K562 (cell line): ENCODE data around the gene KCND2. TPM values are rescaled to one million over a fixed set of nuclear protein-coding genes. Genes with fewer than 3 reads are reported as not detected.

Experiments
- ATAC-seq: fragments of 200-7000 bp; cut with Tn5 transposase; 3 replicates; pipeline ENCODE4 v1.9.1; 2020; ENCODE audit warnings: moderate library complexity
- BruUV-seq: library from RNA; stranded (reverse); fragments of 400-500 nt; replicated peaks from 2 replicates; lab custom pipeline; 2021; lab: Mats Ljungman, UMichigan
- CTCF ChIA-PET: fragments of 300-600 bp; formaldehyde crosslinking; extraction: SDS; loops from one replicate; lab custom pipeline; 2021; ENCODE audit warnings: low intra/inter-chr PET ratio; lab: Yijun Ruan, JAX
- POLR2A ChIA-PET: fragments of 300-600, 350-650 bp; sonication (Branson Sonifier 250); formaldehyde crosslinking; extraction: SDS; loops from one replicate; lab custom pipeline; 2021; ENCODE audit warnings: antibody characterized with exemption, inconsistent platforms; lab: Yijun Ruan, JAX
- DNase-seq, 4 experiments: peaks; one replicate each; pipeline versions ENCODE4 v3.0.0 to v3.0.0-alpha.2; 2011 to 2018; ENCODE audit warnings: low spot score in 3 of 4, mixed read lengths in 3 of 4; ENCODE audit errors: extremely low read depth in 1 of 4
- FAIRE-seq: peaks from 2 replicates; lab custom pipeline; 2011; peaks lifted over from hg19 to GRCh38; lab: Jason Lieb, UNC
- H2AFZ ChIP-seq: 2 replicates; pipeline ENCODE4 v1.6.0; 2011; ENCODE audit warnings: low read depth, low read length, control low read depth, inconsistent platforms
- H3K27ac ChIP-seq: fragments of 200-600 bp; 3 replicates; pipeline ENCODE4 v1.8.0; 2011; ENCODE audit warnings: low read depth, mild to moderate bottlenecking, control low read depth, inconsistent platforms, low read length, moderate library complexity, mixed read lengths; ENCODE audit errors: extremely low read depth
- H3K27me3 ChIP-seq, 2 experiments: fragments of 300-600 bp in 1 of 2; 2 replicates in 1 of 2; 3 replicates in 1 of 2; pipeline versions ENCODE4 v1.6.0 to v1.8.0; 2011; ENCODE audit warnings: inconsistent platforms in 2 of 2, low read length in 2 of 2, mild to moderate bottlenecking in 1 of 2, mixed read lengths in 1 of 2, moderate library complexity in 1 of 2; ENCODE audit not compliant: control insufficient read depth in 2 of 2, insufficient read depth in 2 of 2
- H3K36me3 ChIP-seq: fragments of 300-600 bp; 3 replicates; pipeline ENCODE4 v1.8.0; 2011; ENCODE audit warnings: mild to moderate bottlenecking, low read length, inconsistent platforms; ENCODE audit not compliant: control insufficient read depth, insufficient read depth
- H3K4me1 ChIP-seq, 2 experiments: fragments of 200-600 bp in 1 of 2; replicated peaks in 1 of 2; 2 replicates in 1 of 2; 3 replicates in 1 of 2; pipeline versions ENCODE4 v1.5.1 to v1.8.0; 2011; ENCODE audit warnings: inconsistent platforms in 2 of 2, low read length in 2 of 2, mild to moderate bottlenecking in 1 of 2, mixed read lengths in 1 of 2, moderate library complexity in 1 of 2; ENCODE audit not compliant: control insufficient read depth in 2 of 2, insufficient read depth in 2 of 2
- H3K4me2 ChIP-seq: 2 replicates; pipeline ENCODE4 v1.6.1; 2011; ENCODE audit warnings: low read length, control low read depth, inconsistent platforms, mixed read lengths; ENCODE audit not compliant: insufficient read depth
- H3K4me3 ChIP-seq: fragments of 200-600 bp; sonication (generic), shearing (Covaris generic); 2 replicates; pipeline ENCODE4 v1.5.1; 2016; ENCODE audit warnings: control low read depth, inconsistent platforms
- H3K79me2 ChIP-seq: fragments of 200-600 bp; 3 replicates; pipeline ENCODE4 v1.8.0; 2011; ENCODE audit warnings: low read length, inconsistent platforms; ENCODE audit not compliant: control insufficient read depth, insufficient read depth
- H3K9ac ChIP-seq, 2 experiments: 2 replicates each; pipeline versions ENCODE4 v1.6.0 to v1.6.1; 2011; ENCODE audit warnings: low read depth in 2 of 2, low read length in 2 of 2, control low read depth in 1 of 2, inconsistent platforms in 1 of 2, mild to moderate bottlenecking in 1 of 2, mixed read lengths in 1 of 2; ENCODE audit not compliant: insufficient read depth in 1 of 2
- H3K9me1 ChIP-seq: one replicate; pipeline ENCODE4 v1.6.0; 2011; ENCODE audit warnings: inconsistent platforms, mild to moderate bottlenecking, low read length, moderate library complexity; ENCODE audit not compliant: control insufficient read depth, insufficient read depth
- H3K9me3 ChIP-seq: replicated peaks from 2 replicates; pipeline ENCODE4 v1.5.1; 2011; ENCODE audit warnings: low read depth, low read length, inconsistent platforms; ENCODE audit not compliant: control insufficient read depth, insufficient read depth
- H4K20me1 ChIP-seq: replicated peaks from 2 replicates; pipeline ENCODE4 v1.6.1; 2011; ENCODE audit warnings: low read length, inconsistent platforms, mixed read lengths; ENCODE audit not compliant: control insufficient read depth, insufficient read depth
- CAMTA2 ChIP-seq: fragments of 250-450 bp; sonication (Bioruptor Pico); conservative IDR thresholded peaks from 2 replicates; pipeline ENCODE4 v1.5.1; 2022
- FOSL1 ChIP-seq: fragments of 200-800 bp; sonication (Bioruptor generic); conservative IDR thresholded peaks from 2 replicates; pipeline ENCODE4 v1.6.1; 2016; ENCODE audit warnings: missing genetic modification characterization, missing compliant biosample characterization
- IRF1 ChIP-seq: sonication (generic); formaldehyde crosslinking; IDR thresholded peaks from 2 replicates; pipeline ENCODE4 v1.8.0; 2022; ENCODE audit warnings: missing genetic modification reagents, mild to moderate bottlenecking, borderline replicate concordance
- SREBF1 ChIP-seq: fragments of 150-350 bp; IDR thresholded peaks from 2 replicates; pipeline ENCODE4 v1.6.1; 2014; ENCODE audit warnings: antibody characterized with exemption, low read depth, low read length, borderline replicate concordance
- SREBF2 ChIP-seq: sonication (generic); formaldehyde crosslinking; IDR thresholded peaks from 2 replicates; pipeline ENCODE4 v1.4.0; 2020; ENCODE audit warnings: mild to moderate bottlenecking, missing genetic modification reagents
- TAF1 ChIP-seq: IDR thresholded peaks from 2 replicates; pipeline ENCODE4 v1.6.1; 2011; ENCODE audit warnings: mild to moderate bottlenecking, low read length, moderate library complexity; ENCODE audit not compliant: insufficient read depth, control insufficient read depth, severe bottlenecking; ENCODE audit errors: extremely low read depth
- ZNF263 ChIP-seq: sonication (generic); formaldehyde crosslinking; IDR thresholded peaks from 2 replicates; pipeline ENCODE4 v1.8.0; 2022; ENCODE audit warnings: mild to moderate bottlenecking, missing genetic modification reagents, borderline replicate concordance
- ZNF518B ChIP-seq: fragments of 250-450 bp; sonication (Bioruptor Pico); IDR thresholded peaks from 2 replicates; pipeline ENCODE4 v1.5.0; 2021; ENCODE audit warnings: mild to moderate bottlenecking, moderate library complexity
- WGBS: fragments of 100-300 bp; shearing (Covaris generic); methylation state at CpG from one replicate; pipeline ENCODE4 v1.1.6; 2016; ENCODE audit warnings: low coverage, mixed read lengths; ENCODE audit not compliant: insufficient coverage; ENCODE audit errors: missing lambda C conversion rate; 5-methylcytosine and 5-hydroxymethylcytosine counted together
- in situ Hi-C: fragments of 300-500 bp; cut with MboI; formaldehyde crosslinking; loops from 4 replicates; pipeline ENCODE4 v1.15.0; 2018; ENCODE audit warnings: inconsistent platforms, mixed read lengths
- intact Hi-C: fragments of 100-400 bp; cut with micrococcal nuclease; formaldehyde crosslinking; loops from 2 replicates; pipeline ENCODE4 v1.14.2; 2022
- polyA plus RNA-seq, 8 experiments: library from polyadenylated mRNA; depleted of rRNA in 4 of 8; stranded (reverse) in 5 of 8; unstranded in 3 of 8; fragments of >200 nt; fragmentation: Nextera tagmentation in 2 of 8; fragmentation: Illumina TruSeq in 1 of 8; extraction: Ambion mirVana in 2 of 8; extraction: Trizol in 1 of 8; gene quantifications; 2 replicates each; pipeline versions ENCODE4 v1.2.1 to v1.2.3, GENCODE V29; 2011 to 2014; ENCODE audit warnings: inconsistent platforms in 1 of 8, missing spikeins in 1 of 8
- total RNA-seq, 7 experiments: library from RNA; depleted of rRNA in 6 of 7; stranded (reverse); fragments of >200 nt in 6 of 7; fragmentation: Illumina TruSeq in 2 of 7; extraction: Trizol in 2 of 7; gene quantifications; 2 replicates each; pipeline versions ENCODE4 v1.2.1 to v1.2.3, GENCODE V29; 2011 to 2021; ENCODE audit warnings: low replicate concordance in 1 of 7

KCND2 gene
- total and polyA plus RNA-seq, 9 of the 15 experiments (the other 6 are each of a cell fraction or from before 2014, with no cell fraction given): 0.03 to 0.12 TPM; not detected in 7

- no peak for TF ChIP-seq SREBF2 (CRISPR knock-in tag)
Observed at GRCh38 chr7:120680985-120681384, 408.0 kb downstream of the KCND2 start (continued).

- no TSS peak for BruUV-seq
- no peaks in the 10 kb centered on the region for H3K79me2 ChIP-seq
- intact Hi-C loops: no loop called here
- no peak overlapping the region for H3K4me3 ChIP-seq
- H3K36me3 ChIP-seq: no peaks in the 10 kb centered on the region
- no peak for ATAC-seq
- no peak overlapping the region for H2AFZ ChIP-seq
- in situ Hi-C loops: no loop called here
- H3K4me2 ChIP-seq: no peak overlapping the region
- FAIRE-seq: no peak
- ChIA-PET CTCF (no interaction called here), POLR2A (interaction anchor here (1.3 to 1.9 kb wide), 2 partner anchors 11 to 17 kb away, joined by 4 to 6 read pairs; no protein-coding TSS in a partner anchor)
- H3K9me3 ChIP-seq: no peaks in the 10 kb centered on the region
- no peaks in the 10 kb centered on the region for H4K20me1 ChIP-seq
- no peak for TF ChIP-seq IRF1 (CRISPR knock-in tag)
- TF ChIP-seq CAMTA2 (CRISPR knock-in tag): no peak
- TF ChIP-seq ZNF518B: no peak
- TF ChIP-seq FOSL1 (tag): no peak
- TF ChIP-seq ZNF263 (CRISPR knock-in tag): no peak
- TF ChIP-seq TAF1: no peak
- TF ChIP-seq SREBF1: no peak
- no peak overlapping the region for H3K27ac ChIP-seq
- no peaks in the 10 kb centered on the region for H3K27me3 ChIP-seq
- under 1% methylated on average over 6 of the region's 6 CpGs for WGBS
- DNase-seq: no peak
- H3K9me1 ChIP-seq: no peaks in the 10 kb centered on the region
- no peak overlapping the region for H3K9ac ChIP-seq
- H3K4me1 ChIP-seq: no peaks in the 10 kb centered on the region
Observed at GRCh38 chr7:120684463-120684862, 411.5 kb downstream of the KCND2 start.
